Left ventricle myocardium superior (tissue), 1 donor: ENCODE data around the gene LRP2. TPM values are rescaled to one million over a fixed set of nuclear protein-coding genes. Genes with fewer than 3 reads are reported as not detected.

Experiments used
- ATAC-seq: fragments of 200-7000 bp; cut with Tn5 transposase; one replicate; pipeline ENCODE4 v1.9.1; 2020; ENCODE audit warnings: mild to moderate bottlenecking, moderate library complexity
- DNase-seq: peaks from one replicate; pipeline ENCODE4 v3.0.0-alpha.2; 2020
- intact Hi-C: fragments of 100-400 bp; cut with micrococcal nuclease; formaldehyde crosslinking; loops from one replicate; pipeline ENCODE4 v1.11.0; 2022
- total RNA-seq: library from RNA; stranded (reverse); fragmentation: NEBNext Ultra II Directional; extraction: Animal tissue kit (Norgen Biotek cat#: 25700); gene quantifications from one replicate; pipeline ENCODE4 v1.2.1, GENCODE V29; 2021
- donor health status: DM: no; HTN: yes; CAD: no; lungs with severe emphysema.

The LRP2 gene
- total RNA-seq, 1 donor from 2014 or later = 2.0 TPM

DNA sequence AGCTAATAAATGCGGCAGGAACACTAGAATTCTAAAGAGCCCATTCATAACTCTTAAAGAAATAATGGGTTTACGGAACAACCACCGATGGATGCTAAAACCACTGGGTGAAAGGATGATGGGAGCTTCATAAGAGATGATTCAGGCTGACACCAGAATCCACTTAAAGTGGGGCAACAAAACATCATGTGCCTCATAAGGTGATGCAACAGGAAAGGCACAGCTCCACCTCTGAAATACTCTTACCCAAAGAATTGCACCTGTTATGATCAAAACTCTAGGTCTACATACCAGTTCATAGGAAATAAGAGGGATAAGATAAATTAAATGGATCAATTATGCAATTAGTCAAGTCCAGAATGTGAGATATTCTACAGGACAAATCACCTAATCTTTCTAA lies 161.6 kb downstream of the LRP2 start:
- no peak for DNase-seq
- intact Hi-C loops = no loop called here
- ATAC-seq = no peak

DNA sequence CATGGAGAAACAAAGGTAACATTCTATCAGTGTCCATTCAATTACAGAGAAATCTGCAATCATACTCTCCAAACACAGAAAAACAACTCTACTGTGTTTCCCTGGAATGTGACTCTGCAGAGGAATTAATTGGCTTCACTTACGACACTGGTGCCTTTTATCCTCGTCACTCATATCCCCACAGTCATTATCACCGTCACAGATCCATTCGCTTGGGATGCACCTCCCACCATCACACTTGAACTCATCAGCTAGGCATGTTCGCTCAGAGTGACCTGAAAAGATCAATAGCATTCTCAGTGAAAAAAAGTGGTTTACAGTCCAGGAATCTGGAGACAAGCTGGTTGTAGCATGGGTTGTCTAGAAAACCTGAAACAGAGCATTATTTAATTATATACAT lies 168.7 kb downstream of the LRP2 start:
- DNase-seq (no peak), ATAC-seq (no peak)
- intact Hi-C loops = no loop called here

DNA sequence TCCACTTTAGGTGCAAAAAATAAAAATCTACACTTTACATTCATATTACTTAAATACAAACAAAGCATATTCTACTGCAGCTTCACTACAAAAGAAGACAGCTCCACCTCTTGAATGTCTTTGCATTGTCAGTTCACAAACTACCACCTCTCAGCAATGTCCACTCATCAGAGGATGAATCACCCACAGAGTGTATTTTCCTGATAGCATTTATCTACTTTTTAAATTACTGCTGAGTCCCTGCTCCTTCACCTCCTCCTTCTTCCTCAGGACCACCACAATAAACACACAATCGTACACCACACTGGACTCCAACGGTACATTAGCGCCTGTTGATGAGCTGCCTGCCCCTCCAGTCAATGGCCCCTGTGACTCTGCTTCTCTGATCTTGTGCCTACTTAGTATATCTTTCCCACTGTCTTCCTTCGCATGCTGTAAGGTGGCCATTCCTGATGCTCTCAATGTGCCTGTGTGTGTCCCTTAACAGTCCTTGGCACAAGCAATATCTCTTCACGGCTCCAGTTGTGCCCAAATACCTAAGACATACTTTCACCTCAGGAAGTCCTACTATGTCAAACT lies 172.0 kb downstream of the LRP2 start:
- no peak for ATAC-seq
- DNase-seq = no peak

DNA sequence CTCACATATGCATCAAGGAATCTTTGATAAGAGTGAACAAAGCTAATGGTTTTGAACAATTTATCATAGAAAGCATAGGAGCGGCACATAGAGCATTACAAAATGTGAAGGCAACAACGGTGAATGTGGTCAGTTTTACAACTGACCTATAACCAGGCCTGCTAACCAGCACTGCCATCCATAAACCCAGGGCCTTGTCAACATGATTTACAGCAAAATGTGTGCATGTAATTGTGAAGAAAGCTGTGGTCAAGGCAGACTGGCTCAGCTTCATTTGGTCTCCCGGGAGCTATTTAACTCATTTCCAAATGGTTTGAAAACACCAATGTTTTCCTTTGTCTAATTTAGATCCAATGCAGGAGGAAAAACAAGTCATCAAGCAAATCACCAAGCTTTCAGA lies 173.2 kb downstream of the LRP2 start:
- DNase-seq = no peak
- intact Hi-C loops = no loop called here
- ATAC-seq = no peak

More for the DNA sequence above, 172.0 kb downstream of the LRP2 start:
- intact Hi-C loops = no loop called here

DNA sequence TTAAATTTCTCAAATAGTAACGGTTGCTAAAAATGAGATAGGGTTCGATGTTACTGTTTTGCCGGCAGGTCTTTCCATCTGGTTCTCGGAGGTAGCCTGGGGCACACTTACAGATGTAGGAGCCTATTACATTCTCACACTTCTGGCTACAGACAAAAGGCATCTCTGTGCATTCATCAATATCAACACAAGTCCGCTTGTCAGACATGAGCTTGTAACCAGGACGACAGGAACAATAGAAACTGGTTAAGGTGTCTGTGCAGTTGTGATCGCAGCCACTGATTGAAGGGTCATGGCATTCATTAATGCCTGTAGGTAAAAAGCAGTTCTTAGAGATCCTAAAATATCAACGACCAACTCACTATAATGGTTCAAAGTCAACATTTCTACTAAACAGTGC lies 176.6 kb downstream of the LRP2 start:
- no peak for ATAC-seq
- DNase-seq = no peak
- intact Hi-C loops = no loop called here

DNA sequence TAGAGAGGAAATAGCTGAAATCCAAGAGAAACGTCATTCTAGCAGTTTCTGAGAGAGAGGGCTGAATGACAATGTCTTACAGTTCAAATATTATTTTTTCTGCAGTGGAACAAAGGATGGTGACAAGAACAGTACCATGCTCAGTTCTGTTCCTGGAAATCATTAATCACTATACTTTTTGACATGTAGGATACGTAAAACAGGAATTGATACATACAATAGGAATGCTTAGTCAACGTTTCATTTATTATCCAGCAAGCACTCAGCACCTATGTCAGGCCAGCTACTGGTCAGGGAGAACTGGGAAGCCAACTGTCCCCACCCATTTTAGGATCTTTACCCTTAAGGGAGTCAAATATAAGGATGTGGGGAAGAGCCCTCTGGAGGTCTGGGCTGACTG lies 178.3 kb downstream of the LRP2 start:
- intact Hi-C loops = no loop called here
- no peak for ATAC-seq
- no peak for DNase-seq

DNA sequence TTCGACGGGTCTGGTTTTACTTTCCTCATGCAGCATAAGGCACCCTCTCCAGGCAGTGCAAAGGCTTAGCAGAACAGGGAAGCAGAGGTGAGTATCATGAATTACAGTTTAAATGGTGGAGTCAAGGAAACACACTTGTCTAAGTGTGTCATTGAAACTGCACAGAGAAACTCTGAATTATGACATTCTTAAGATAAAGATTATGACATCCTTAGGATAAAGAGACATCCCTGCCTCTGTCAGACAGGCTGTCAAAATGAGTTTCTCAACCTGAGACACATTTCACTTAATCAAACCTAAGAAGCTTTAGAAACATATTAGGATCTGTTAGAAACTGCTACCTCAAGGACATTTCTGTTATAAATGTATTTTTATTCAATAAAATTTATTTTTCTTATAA lies 179.8 kb downstream of the LRP2 start:
- no peak for ATAC-seq
- no peak for DNase-seq
- intact Hi-C loops = no loop called here

DNA sequence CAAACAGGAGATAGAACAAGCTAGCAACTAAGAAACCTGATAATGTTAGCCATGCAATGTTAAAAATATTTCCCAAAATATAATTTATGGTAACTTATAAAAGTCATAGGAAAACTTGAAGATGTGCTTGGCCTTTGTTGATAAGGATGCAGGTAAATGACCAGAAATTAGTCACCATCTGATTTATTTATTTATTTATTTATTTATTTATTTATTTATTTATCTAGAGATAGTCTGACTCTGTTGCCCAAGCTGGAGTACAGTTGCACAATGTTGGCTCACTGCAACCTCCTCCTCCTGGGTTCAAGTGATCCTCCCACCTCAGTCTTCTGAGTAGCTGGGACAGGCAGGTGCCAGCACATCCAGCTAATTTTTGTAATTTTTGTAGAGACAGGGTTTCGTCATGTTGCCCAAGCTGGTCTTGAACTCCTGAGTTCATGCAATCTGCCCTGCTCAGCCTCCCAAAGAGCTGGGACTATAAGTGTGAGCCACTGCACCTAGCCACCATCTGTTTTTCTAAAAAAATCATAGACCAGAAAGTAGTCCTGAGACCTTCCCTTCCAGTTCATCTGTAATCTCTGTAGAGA lies 183.4 kb downstream of the LRP2 start:
- ATAC-seq = no peak
- DNase-seq = no peak
- intact Hi-C loops = no loop called here

DNA sequence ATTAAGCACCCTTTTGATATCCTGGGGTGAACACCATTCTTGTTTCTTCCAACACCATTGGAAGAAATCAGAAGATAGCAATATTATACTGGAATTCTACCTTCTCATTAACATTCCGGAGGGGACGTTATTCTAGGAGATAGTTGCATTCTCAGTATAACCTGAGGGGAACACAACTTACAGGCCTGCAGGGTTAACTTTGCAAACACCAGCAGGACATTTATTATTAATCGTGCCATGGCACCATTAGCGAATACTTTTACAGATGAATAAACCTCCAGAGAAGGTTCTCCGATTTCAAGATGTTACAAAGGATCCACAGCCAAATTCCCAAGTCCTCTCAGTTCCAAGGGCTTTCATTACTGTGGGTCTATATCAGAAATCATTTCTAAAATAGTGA lies 184.0 kb downstream of the LRP2 start:
- intact Hi-C loops = no loop called here
- ATAC-seq (no peak), DNase-seq (no peak)

DNA sequence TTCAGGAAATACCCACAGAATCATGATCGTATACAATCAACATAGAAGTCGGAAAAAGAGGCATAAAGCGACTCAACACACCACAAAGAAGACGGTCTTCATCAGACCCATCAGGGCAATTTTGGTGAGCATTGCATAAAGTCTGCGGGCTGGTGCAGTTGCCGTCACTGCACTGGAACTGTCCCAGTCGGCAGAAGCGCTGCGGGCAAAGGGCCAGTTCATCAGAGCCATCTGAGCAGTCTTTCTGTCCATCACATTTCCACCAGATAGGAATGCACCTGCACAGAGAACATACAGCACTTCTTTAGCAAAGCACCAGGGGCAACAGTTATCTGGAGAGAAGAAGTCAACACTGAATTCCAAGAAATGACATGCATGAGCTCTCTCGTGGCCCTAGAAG lies 187.2 kb downstream of the LRP2 start:
- intact Hi-C loops = no loop called here
- DNase-seq = no peak
- no peak for ATAC-seq

DNA sequence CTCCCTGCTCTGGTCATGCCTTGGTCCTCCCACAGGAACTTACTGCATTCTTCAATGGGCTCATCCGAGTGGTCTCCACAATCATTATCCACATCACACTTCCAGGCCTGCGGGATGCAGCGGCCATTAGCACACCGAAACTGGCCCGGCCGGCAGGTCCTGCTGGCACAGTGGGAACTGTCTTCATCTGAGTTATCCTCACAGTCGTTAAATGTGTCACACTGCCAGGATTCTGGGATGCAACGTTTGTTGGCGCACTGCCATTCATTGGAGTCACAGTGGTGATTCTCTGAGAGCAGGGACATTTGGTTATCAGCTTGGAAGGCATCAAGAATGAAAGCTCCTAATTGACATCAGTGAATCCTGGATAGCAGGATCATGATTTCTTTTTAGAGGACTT lies 188.5 kb downstream of the LRP2 start:
- intact Hi-C loops = no loop called here
- no peak for ATAC-seq
- peak; percentile 32 for DNase-seq

DNA sequence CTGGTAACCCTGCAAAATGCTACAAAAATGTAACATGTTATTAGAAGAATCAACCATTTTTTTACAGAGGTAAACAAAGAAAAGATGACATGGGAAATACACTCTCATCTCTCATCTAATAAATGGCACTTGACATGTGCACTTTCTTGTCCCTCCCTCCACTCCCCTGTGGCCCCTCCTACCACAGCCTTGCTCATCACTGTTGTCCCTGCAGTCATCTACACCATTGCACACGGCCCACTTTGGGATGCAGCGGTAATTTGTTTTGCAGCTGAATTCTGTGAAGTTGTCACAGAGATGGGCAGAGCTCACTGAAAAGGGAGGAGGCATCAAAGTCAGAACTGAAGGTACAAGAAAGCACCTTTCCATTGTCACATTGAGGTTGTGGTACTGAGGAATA lies 189.4 kb downstream of the LRP2 start:
- intact Hi-C loops = no loop called here
- ATAC-seq (no peak), DNase-seq (no peak)

DNA sequence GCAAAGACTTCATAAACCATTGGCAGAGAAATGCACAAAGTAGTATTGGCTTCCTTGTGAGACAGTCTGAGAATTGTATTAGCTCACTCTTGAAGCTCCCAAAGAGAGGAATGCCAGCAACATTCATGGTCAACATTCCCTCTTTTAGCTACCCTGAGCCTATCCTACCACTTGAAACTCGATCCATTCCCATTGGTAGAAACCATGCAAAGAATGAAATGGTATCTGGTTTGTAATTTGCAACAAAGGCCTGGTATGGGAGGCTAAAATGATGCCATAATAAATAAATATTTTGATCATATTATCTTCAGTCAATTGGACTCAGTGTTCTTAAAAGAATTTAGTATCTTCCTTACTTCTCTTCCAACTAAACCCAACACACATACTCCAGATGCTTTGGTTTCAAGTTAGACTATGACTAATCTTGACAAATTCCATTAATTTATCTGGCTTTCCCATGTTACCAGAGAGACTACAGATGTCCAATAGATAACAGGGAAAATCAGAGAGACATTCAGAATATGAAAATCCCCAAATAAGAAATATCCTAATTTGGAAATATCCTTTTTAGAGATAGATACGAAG lies 190.1 kb downstream of the LRP2 start:
- ATAC-seq (no peak), DNase-seq (no peak)
- intact Hi-C loops = no loop called here

DNA sequence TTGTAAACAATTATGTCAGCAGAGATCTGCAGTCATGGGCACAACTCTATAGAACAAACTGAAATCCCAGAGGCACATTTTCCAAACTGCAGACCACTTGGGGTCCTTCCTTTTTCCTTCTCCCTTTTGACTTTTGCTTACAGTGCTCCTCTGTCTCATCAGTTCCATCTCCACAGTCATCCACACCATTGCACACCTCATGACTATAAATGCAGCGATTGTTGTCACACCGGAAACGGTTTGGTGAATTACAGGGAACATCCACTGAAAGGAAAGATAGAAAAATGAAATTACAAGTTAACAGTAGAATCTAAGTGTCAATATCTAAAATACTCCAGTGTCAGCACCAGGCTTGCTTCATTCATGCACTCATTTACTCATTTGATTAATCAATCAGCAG lies 196.5 kb downstream of the LRP2 start:
- intact Hi-C loops = no loop called here
- ATAC-seq (no peak), DNase-seq (no peak)

DNA sequence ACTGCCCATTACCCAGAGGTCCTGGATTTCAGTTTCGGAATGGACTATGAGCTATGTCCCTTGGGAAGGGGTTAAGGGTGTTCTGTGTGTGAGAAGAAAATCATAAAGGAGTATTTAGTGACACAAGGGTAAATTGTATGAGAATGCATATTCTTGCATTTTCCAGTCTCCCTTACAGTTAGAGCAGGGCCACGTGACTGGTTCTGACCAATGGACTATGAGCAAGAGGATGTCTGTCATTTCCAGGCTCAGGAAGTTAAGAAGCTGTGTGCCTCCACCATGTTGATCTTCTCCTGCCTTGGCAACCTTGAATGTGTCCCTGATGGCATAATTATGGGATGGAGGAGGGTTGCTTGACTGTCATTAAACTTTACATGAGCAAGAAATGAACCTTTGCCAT lies 198.0 kb downstream of the LRP2 start:
- ATAC-seq = no peak
- intact Hi-C loops = no loop called here
- DNase-seq = no peak

DNA sequence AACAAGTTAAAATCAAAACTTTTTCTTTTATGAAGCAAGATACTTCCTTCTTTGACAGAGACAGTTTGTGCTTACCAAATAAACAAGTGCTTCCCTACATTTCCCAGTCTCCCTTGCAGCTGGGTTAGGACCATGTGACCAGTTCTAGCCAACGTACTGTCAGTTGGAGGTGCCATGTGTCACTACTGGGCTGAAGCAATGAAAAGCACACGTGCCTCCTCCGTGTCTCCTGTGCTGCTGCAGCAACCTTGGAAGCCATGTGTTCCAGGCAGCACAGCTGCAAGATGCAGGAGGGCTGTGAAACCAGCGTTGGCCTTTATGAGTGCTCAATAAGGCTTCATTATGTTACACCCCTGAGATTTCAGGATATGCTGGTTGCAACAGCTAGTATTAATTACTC lies 199.7 kb downstream of the LRP2 start:
- no peak for DNase-seq
- ATAC-seq = peak; percentile 18
- intact Hi-C loops = no loop called here

DNA sequence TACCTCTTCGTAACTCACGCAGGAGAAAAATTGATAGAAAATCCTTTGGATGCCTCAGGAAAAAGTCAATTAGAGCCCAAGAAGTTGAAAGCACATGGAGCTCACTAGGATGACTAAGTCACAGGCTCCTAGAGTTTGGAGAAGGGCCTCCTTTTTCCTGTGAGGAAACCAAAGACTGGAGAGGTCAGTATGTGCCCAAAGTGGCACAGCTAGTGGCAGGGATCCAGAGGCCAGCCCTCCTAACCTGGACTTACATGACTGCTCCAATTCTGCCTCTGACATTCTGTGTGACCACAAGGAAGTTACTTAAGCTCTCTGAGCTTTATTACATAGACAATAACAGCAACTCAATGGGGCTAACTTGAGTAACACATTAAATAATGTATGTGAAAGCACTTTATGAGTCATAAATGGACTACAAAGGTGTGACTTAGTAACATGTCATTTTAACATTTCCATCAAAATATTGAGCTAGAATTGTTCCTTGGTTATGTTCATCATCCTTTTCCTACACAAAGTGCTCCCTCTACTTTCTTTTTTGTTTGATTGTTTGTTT lies 201.3 kb downstream of the LRP2 start:
- ATAC-seq (no peak), DNase-seq (no peak)
- intact Hi-C loops = no loop called here

DNA sequence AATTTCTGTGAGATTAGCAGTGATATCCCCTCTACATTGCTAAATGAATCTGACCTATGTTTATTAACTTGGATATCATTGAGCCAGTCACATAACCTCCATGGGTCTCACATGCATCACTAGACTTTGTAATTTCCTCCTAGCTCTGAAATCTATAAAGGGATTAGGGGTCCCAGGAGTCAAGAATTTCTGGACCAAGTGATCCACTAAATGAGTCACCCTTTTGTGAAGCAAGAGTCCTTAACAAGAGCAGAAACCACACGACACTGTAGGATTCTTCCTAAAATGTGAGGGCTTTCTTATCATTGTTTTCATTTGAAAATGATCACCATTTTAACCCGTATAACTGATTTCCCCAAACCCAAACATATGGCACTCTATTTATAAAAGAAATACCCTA lies 202.6 kb downstream of the LRP2 start:
- ATAC-seq (no peak), DNase-seq (no peak)
- intact Hi-C loops = no loop called here

DNA sequence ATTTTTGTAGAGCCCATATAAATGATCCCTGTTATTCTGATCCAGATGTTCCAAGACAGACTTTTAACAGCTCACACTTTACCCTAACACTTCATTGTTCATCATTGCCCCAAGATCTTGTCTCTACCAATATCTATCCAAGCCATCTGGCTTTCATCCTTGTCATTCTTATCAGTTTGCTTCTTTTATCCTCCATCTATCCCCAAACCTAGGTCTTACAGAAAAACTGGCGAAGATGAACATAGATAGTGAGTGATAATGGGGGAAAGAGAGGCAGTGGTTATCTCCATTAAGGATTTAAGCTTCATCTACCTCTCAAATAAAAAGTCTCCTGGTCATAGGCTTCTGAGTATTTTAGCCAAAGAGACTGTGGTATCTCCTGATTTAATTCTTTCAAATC lies 203.5 kb downstream of the LRP2 start:
- ATAC-seq (no peak), DNase-seq (no peak)
- intact Hi-C loops = no loop called here

DNA sequence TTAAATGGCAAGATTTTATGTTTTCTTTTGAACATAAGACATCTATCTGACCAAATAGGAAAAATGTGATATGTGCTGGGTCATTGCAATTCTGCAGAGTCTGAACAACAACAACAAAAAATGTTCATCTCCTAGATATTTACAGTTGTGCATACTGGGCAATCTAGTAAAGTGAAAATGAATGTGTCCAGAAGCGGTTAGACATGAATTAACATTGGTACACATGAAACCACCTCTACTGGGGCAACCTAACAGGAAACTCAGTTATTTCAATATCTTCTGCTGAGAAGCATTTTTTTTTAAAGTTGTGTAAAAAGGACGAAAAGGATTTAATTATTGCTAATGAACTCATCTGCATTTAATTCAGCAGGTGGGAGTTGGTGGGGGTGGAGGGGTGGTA lies 216.1 kb downstream of the LRP2 start:
- ATAC-seq (no peak), DNase-seq (no peak)
- intact Hi-C loops = no loop called here

DNA sequence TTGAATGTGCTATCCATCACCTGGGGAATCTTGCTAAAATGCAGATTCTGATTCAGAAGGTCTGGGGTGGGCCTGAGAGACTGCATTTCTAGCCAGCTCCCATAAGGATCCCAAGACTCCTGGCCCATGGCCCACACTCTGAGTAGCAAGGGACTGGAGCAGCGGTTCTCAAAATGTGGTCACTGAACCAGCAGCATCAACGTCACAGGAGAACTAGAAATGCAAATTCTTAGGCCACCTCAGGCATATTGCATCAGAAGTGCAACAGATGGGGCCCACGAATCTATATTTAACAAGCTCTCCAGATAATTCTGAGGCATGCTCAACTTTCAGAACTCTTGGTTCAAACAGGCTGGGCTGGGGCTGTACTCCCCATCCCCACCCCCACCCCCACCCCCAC lies 218.3 kb downstream of the LRP2 start:
- no peak for ATAC-seq
- no peak for DNase-seq
- intact Hi-C loops = no loop called here
